Gastrocnemius medialis (tissue), 4 donors: ENCODE data around the gene FRAT1. TPM values are rescaled to one million over a fixed set of nuclear protein-coding genes. Genes with fewer than 3 reads are reported as not detected.
"Not testable (repeated sequence)": the region's sequence is repeated elsewhere in the genome, so short reads cannot be mapped to it uniquely, and the experiment has no call there.

Source experiments
- ATAC-seq, 2 donors: fragments of 150-250 bp; one replicate each; pipeline ENCODE4 v1.9.1; 2016
- DNase-seq, 2 donors: peaks; one replicate each; pipeline ENCODE4 v3.0.0-alpha.2; 2019
- H3K27ac ChIP-seq, 4 donors: fragments of 200-600 bp; sonication (generic); 1 replicate in 1 of 4; 2 replicates in 3 of 4; pipeline ENCODE4 v1.5.1; 2016 to 2018; ENCODE audit warnings: mild to moderate bottlenecking in 2 of 4, moderate library complexity in 1 of 4
- H3K27me3 ChIP-seq, 3 donors: fragments of 200-600 bp; sonication (generic) in 2 of 3; 1 replicate in 1 of 3; 2 replicates in 2 of 3; pipeline versions ENCODE4 v1.5.1 to v1.6.0; 2016 to 2019; ENCODE audit warnings: mild to moderate bottlenecking in 1 of 3, moderate library complexity in 1 of 3
- H3K36me3 ChIP-seq, 2 donors: fragments of 200-600 bp; sonication (generic) in 1 of 2; one replicate each; pipeline ENCODE4 v1.5.1; 2017 to 2018
- H3K4me1 ChIP-seq, 2 donors: fragments of 200-600 bp; sonication (generic) in 1 of 2; one replicate each; pipeline ENCODE4 v1.5.1; 2016 to 2017; ENCODE audit warnings: mild to moderate bottlenecking in 2 of 2
- H3K4me3 ChIP-seq, 4 donors: fragments of 200-600 bp; sonication (generic) in 3 of 4; 1 replicate in 1 of 4; 2 replicates in 3 of 4; pipeline ENCODE4 v1.5.1; 2016 to 2019; ENCODE audit warnings: mild to moderate bottlenecking in 2 of 4
- H3K9me3 ChIP-seq, 3 donors: fragments of 200-600 bp; sonication (generic) in 2 of 3; 1 replicate in 1 of 3; 2 replicates in 2 of 3; pipeline ENCODE4 v1.5.1; 2016 to 2019
- CTCF ChIP-seq, 5 experiments: fragments of 450-650 bp in 3 of 5; fragments of 200-600 bp in 2 of 5; sonication (generic) in 2 of 5; IDR thresholded peaks in 4 of 5; conservative IDR thresholded peaks in 1 of 5; 1 replicate in 4 of 5; 2 replicates in 1 of 5; pipeline ENCODE4 v1.5.1; 2016 to 2019; ENCODE audit warnings: antibody characterized with exemption in 5 of 5, mild to moderate bottlenecking in 3 of 5, moderate library complexity in 3 of 5
- POLR2A ChIP-seq, 2 donors: fragments of 450-650 bp; IDR thresholded peaks; one replicate each; pipeline ENCODE4 v1.6.1; 2017; ENCODE audit warnings: antibody characterized with exemption in 2 of 2, mild to moderate bottlenecking in 2 of 2, moderate library complexity in 2 of 2
- in situ Hi-C, 4 donors: fragments of 200-750 bp; cut with MboI; loops; one replicate each; pipeline versions ENCODE4 v1.15.0 to v1.8.0; 2017; ENCODE audit warnings: low sequenced_read_pairs in 4 of 4
- intact Hi-C: fragments of 100-400 bp; cut with DNase I; formaldehyde crosslinking; loops from one replicate; pipeline ENCODE4 v1.15.1; 2023; ENCODE audit warnings: low total_unique reads
- total RNA-seq, 4 donors: library from RNA; depleted of rRNA; stranded (reverse); fragments of >200 nt; gene quantifications; one replicate each; pipeline versions ENCODE4 v1.1.0 to v1.2.3, GENCODE V29; 2016

The FRAT1 gene
- total RNA-seq, 4 donors from 2014 or later, result 1.7 to 7.6 (median 3.2) TPM

DNA sequence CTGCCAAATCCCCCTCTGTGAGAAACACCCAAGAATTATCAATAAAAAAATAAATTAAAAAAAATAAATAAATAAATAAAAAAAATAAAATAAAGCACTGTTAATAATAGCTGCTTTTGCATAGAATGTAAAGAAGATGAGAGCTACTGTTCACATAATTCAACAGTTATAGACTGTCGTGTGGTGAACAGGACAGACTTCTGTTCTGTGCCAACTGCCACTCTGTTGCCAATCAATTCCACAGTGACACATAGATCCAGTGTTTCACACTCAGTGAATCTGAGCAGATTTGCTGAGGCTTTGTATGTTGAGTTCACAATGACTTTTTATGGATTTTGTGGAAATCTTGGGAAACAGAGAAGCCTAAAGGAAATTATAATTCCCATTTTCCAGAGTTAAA lies 41.5 kb upstream of the FRAT1 start:
- H3K4me1 ChIP-seq, result peaks cover 21% of the 10 kb centered on the region in 2 donors
- H3K27ac ChIP-seq, result no peak overlapping the region
- H3K9me3 ChIP-seq, result no peaks in the 10 kb centered on the region
- H3K4me3 ChIP-seq, result no peak overlapping the region
- in situ Hi-C loops, result no loop called here
- intact Hi-C loops, result loop anchor here (5.0 kb wide), 1 partner anchor 40 kb away; the partner anchor contains the start of gene FRAT1
- H3K27me3 ChIP-seq, result no peaks in the 10 kb centered on the region
- no peak for ATAC-seq
- H3K36me3 ChIP-seq, result no peaks in the 10 kb centered on the region
- no peak for TF ChIP-seq POLR2A (IDR thresholded peaks at IDR 0.05)
- TF ChIP-seq CTCF (IDR thresholded peaks at IDR 0.05 in 4 of 5, conservative IDR thresholded peaks at IDR 0.05 in 1 of 5), result no peak
- no peak for DNase-seq

DNA sequence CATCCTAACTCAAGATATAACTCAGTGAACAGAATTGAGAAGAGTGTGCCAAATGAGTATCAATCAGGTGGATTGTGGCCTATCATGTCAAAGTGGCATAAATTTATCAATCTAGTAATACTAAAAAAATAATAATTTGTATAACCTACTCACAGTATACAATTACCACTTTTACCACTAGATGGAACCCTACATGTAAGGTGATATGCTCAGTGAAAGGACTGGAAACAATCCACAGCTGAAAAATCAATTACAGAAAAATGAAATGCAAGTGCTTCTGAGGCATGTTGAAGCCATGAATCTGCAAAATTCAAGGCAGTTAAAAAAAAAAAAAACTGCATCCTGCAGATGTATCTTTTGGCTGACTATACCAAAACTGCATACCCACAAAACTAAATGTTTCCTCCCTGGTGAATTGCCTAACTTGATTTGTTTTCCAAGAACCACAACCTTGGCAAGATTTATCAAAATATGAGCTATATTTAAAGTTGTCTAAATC lies 40.5 kb upstream of the FRAT1 start:
- in situ Hi-C loops, result no loop called here
- peak; percentile 94 to 96 for ATAC-seq
- intact Hi-C loops, result loop anchor here (2.0 to 5.0 kb wide), 2 partner anchors 39 to 54 kb away; partner anchors contain the start of gene FRAT1
- H3K4me1 ChIP-seq, result peaks cover 21% of the 10 kb centered on the region in 2 donors
- no peaks in the 10 kb centered on the region for H3K36me3 ChIP-seq
- DNase-seq, result no peak
- no peak for TF ChIP-seq POLR2A (IDR thresholded peaks at IDR 0.05)
- TF ChIP-seq CTCF (IDR thresholded peaks at IDR 0.05 in 4 of 5, conservative IDR thresholded peaks at IDR 0.05 in 1 of 5), result peak; percentile 60 to 83 (median 71)
- H3K27me3 ChIP-seq, result no peaks in the 10 kb centered on the region
- peak overlapping the region; percentile 43 to 68 (median 52) for H3K27ac ChIP-seq
- no peaks in the 10 kb centered on the region for H3K9me3 ChIP-seq
- H3K4me3 ChIP-seq, result no peak overlapping the region

DNA sequence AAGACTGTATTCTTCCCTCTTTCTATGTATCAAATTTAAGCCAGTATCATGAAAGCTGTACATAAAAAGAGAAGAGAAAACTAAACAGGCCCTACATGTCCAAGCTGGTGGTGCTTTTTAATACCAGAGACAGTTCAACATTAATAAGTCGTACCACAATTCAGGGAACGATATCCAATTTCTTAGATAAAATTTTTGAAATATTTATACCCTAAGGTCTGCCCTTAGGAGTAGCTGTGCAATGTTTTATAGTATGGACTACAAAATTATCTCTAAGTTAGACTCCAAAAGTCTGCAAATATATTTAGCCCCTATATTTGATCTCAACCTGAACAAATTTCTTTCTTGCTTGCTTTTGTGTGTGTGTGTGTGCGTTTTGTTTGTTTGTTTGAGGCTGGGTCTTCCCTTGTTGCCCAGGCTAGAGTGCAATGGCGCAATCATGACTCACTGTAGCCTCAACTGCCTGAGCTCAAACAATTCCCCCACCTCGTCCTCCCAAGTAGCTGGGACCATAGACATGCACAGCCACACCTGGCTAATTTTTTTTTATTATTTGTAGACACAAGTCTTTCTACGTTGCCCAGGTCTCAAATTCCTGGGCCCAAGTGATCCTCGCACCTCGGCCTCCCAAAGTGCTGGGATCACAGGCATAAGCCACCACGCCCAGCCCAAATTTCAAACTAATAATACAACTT lies 39.8 kb upstream of the FRAT1 start:
- TF ChIP-seq CTCF (IDR thresholded peaks at IDR 0.05 in 4 of 5, conservative IDR thresholded peaks at IDR 0.05 in 1 of 5) (no peak), POLR2A (IDR thresholded peaks at IDR 0.05) (no peak)
- no peaks in the 10 kb centered on the region for H3K27me3 ChIP-seq
- no peaks in the 10 kb centered on the region for H3K36me3 ChIP-seq
- H3K4me3 ChIP-seq, result no peak overlapping the region
- ATAC-seq (no peak), DNase-seq (peak in 1 of 2 donors; percentile 16)
- intact Hi-C loops (loop anchor here (2.0 to 5.0 kb wide), 2 partner anchors 38 to 54 kb away; partner anchors contain the start of gene FRAT1), in situ Hi-C loops (no loop called here)
- H3K27ac ChIP-seq, result peak overlapping the region; percentile 43 to 68 (median 52)
- H3K9me3 ChIP-seq, result no peaks in the 10 kb centered on the region
- H3K4me1 ChIP-seq, result peaks cover 21% of the 10 kb centered on the region in 2 donors

DNA sequence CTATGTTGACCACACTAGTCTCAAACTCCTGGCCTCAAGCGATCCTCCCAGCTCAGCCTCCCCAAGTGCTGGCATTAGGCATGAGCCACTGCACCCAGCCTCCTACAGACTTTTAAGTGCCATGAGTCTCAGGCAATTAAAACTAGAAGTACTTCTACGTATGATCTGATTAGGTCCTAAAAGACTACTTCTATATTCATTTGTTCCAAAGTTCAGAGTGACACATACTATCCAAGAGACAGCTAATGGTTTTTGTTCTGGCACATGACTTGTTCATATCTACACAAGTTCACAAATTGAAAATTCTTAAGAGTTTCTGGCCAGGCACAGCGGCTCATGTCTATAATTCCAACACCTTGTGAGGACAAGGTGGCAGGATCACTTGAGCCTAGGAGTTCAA lies 38.3 kb upstream of the FRAT1 start:
- H3K27ac ChIP-seq, result no peak overlapping the region
- in situ Hi-C loops, result loop anchor here in 2 of 4 donors (5.0 to 10.0 kb wide), 3 partner anchors 47 to 74 kb away; partner anchors contain the start of gene FRAT2 (in 1 of the 2)
- TF ChIP-seq CTCF (IDR thresholded peaks at IDR 0.05 in 4 of 5, conservative IDR thresholded peaks at IDR 0.05 in 1 of 5) (no peak), POLR2A (IDR thresholded peaks at IDR 0.05) (no peak)
- no peak for ATAC-seq
- no peak overlapping the region for H3K4me3 ChIP-seq
- H3K27me3 ChIP-seq, result no peaks in the 10 kb centered on the region
- peaks cover 21% of the 10 kb centered on the region in 2 donors for H3K4me1 ChIP-seq
- H3K9me3 ChIP-seq, result no peaks in the 10 kb centered on the region
- DNase-seq, result no peak
- intact Hi-C loops, result no loop called here
- H3K36me3 ChIP-seq, result no peaks in the 10 kb centered on the region

DNA sequence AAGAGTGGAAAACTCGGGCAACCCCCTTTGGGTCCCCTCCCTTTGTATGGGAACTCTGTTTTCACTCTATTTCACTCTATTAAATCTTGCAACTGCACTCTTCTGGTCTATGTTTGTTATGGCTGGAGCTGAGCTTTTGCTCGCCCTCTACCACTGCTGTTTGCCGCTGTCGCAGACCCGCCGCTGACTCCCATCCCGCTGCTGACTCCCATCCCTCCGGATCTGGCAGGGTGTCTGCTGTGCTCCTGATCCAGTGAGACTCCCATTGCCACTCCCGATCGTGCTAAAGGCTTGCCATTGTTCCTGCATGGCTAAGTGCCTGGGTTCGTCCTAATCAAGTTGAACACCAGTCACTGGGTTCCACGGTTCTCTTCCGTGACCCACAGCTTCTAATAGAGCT lies 29.0 kb upstream of the FRAT1 start:
- H3K27ac ChIP-seq, H3K4me3 ChIP-seq, H3K9me3 ChIP-seq, H3K27me3 ChIP-seq, in situ Hi-C loops, H3K36me3 ChIP-seq, ATAC-seq, DNase-seq, H3K4me1 ChIP-seq: not testable (repeated sequence)
- intact Hi-C loops, result loop anchor here (5.0 kb wide), 1 partner anchor 42 kb away; the partner anchor contains the start of gene FRAT2

- in situ Hi-C loops, H3K36me3 ChIP-seq, DNase-seq, H3K9me3 ChIP-seq, H3K27ac ChIP-seq, ATAC-seq, H3K27me3 ChIP-seq, H3K4me1 ChIP-seq, H3K4me3 ChIP-seq: not testable (repeated sequence)
- intact Hi-C loops, result loop anchor here (5.0 kb wide), 1 partner anchor 42 kb away; the partner anchor contains the start of gene FRAT2
Observed at GRCh38 chr10:97290576-97291356, 28.3 kb upstream of the FRAT1 start.
